GM13977 (cell line): ENCODE data around the gene ALG5.

Experiments
- DNase-seq: peaks from one replicate; pipeline ENCODE4 v3.0.0; 2012; ENCODE audit warnings: low spot score
- CTCF ChIP-seq: IDR thresholded peaks from 2 replicates; pipeline ENCODE4 v1.5.1; 2012; ENCODE audit warnings: mild to moderate bottlenecking, control low read depth; ENCODE audit not compliant: insufficient read depth; ENCODE audit errors: extremely low read depth, missing control alignments
- in situ Hi-C: fragments of 300-500 bp; cut with MboI; formaldehyde crosslinking; loops from one replicate; pipeline ENCODE4 v1.12.0; 2022; ENCODE audit warnings: low sequenced_read_pairs, low pct_unique_long_range_greater_than_20kb, mixed read lengths, inconsistent platforms; ENCODE audit not compliant: unreplicated experiment

ALG5 gene, protein sequence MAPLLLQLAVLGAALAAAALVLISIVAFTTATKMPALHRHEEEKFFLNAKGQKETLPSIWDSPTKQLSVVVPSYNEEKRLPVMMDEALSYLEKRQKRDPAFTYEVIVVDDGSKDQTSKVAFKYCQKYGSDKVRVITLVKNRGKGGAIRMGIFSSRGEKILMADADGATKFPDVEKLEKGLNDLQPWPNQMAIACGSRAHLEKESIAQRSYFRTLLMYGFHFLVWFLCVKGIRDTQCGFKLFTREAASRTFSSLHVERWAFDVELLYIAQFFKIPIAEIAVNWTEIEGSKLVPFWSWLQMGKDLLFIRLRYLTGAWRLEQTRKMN

GRCh38 chr13:36999054-36999714 lies at the start of gene ALG5:
ALG5 (minus strand) TSS chr13:36999340; CDS start chr13:36999300, 40 bp downstream.
- peak; percentile 99 for TF ChIP-seq CTCF
- in situ Hi-C loops, result no loop called here

DNA sequence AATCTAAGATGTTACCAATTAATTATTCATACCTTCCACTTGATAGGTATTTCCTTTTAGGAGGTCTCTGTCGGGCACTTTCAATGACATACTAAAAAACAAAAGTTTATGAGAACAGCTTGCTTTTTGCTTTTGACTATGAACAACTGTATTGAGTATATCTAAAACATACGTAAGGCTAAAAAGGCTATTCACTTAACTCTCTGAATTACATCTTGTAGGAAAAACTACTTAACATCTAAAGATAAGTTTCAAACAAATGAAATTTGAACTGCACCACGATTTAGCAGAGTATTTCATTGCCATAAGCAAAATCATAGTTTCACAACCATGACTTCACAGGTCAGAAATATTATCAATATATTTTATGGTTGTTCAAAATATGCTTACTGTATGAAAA lies 48.7 kb upstream of the ALG5 start:
- no peak for TF ChIP-seq CTCF
- DNase-seq, result no peak
- in situ Hi-C loops, result no loop called here

More at GRCh38 chr13:36999054-36999714, at the start of gene ALG5:
- peak; percentile 91 for DNase-seq

- in situ Hi-C loops, result no loop called here
- DNase-seq, result no peak
Observed at GRCh38 chr13:37047032-37047431, 47.9 kb upstream of the ALG5 start.

DNA sequence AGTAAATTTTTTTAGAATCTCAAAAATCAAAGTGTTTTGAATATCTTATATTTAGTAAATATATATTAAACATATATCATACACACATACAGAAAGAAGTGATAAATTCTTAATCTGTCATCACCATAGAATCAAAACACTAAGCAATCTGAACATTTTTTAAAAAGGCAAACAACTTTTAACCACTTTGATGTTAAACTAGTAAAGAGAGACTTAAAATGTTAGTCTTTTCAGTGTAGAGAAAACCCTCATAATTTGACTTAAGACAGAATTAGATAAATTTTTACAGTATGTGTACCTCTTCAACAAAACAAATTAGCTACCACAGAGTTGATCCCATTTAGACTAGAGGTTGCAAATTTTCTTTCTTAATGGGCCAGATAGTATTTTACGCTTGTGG lies 46.9 kb upstream of the ALG5 start:
- in situ Hi-C loops, result no loop called here
- no peak for TF ChIP-seq CTCF

More at GRCh38 chr13:37047032-37047431, 47.9 kb upstream of the ALG5 start:
- no peak for TF ChIP-seq CTCF

GRCh38 chr13:37040789-37041188 lies 41.6 kb upstream of the ALG5 start:
- no peak for DNase-seq
- TF ChIP-seq CTCF, result no peak
- in situ Hi-C loops, result no loop called here

More for the DNA sequence above, 46.9 kb upstream of the ALG5 start:
- no peak for DNase-seq

- DNase-seq, result no peak
- in situ Hi-C loops, result no loop called here
- no peak for TF ChIP-seq CTCF
Observed at GRCh38 chr13:37039896-37040295, 40.8 kb upstream of the ALG5 start.
